GM06990 (cell line): Measurements from ENCODE around the gene DIAPH2.

Experiments
- DNase-seq: peaks from one replicate; pipeline ENCODE4 v3.0.0-alpha.2; 2011; ENCODE audit not compliant: insufficient read length; ENCODE audit errors: extremely low read depth
- H3K27me3 ChIP-seq: replicated peaks from 2 replicates; pipeline ENCODE4 v1.6.0; 2011; ENCODE audit warnings: low read length; ENCODE audit not compliant: control insufficient read depth, insufficient read depth
- H3K36me3 ChIP-seq: 2 replicates; pipeline ENCODE4 v1.5.1; 2011; ENCODE audit warnings: low read length; ENCODE audit not compliant: control insufficient read depth, insufficient read depth
- H3K4me3 ChIP-seq: replicated peaks from 2 replicates; pipeline ENCODE4 v1.5.1; 2011; ENCODE audit warnings: low read depth, mild to moderate bottlenecking, control low read depth, low read length
- CTCF ChIP-seq: IDR thresholded peaks from 2 replicates; pipeline ENCODE4 v1.5.1; 2011; ENCODE audit warnings: low read length, control low read depth, mild to moderate bottlenecking, inconsistent platforms; ENCODE audit not compliant: insufficient read depth, poor library complexity, severe bottlenecking

DIAPH2 gene

GRCh38 chrX:96909291-96909690, 224.6 kb downstream of the DIAPH2 start:
- DNase-seq, result no peak
- no peaks in the 10 kb centered on the region for H3K27me3 ChIP-seq
- no peak overlapping the region for H3K4me3 ChIP-seq
- no peaks in the 10 kb centered on the region for H3K36me3 ChIP-seq
- TF ChIP-seq CTCF, result no peak

GRCh38 chrX:96918864-96919263, 234.2 kb downstream of the DIAPH2 start:
- no peak for TF ChIP-seq CTCF
- H3K4me3 ChIP-seq, result no peak overlapping the region

GRCh38 chrX:96919672-96920071, 235.0 kb downstream of the DIAPH2 start:
- no peaks in the 10 kb centered on the region for H3K27me3 ChIP-seq
- no peak for TF ChIP-seq CTCF
- H3K36me3 ChIP-seq, result no peaks in the 10 kb centered on the region

More at GRCh38 chrX:96918864-96919263, 234.2 kb downstream of the DIAPH2 start:
- DNase-seq, result no peak
- Histone ChIP-seq H3K27me3 (no peaks in the 10 kb centered on the region), H3K36me3 (no peaks in the 10 kb centered on the region)

GRCh38 chrX:96924581-96924980, 239.9 kb downstream of the DIAPH2 start:
- no peak for DNase-seq

More at GRCh38 chrX:96919672-96920071, 235.0 kb downstream of the DIAPH2 start:
- no peak for DNase-seq
- no peak overlapping the region for H3K4me3 ChIP-seq

GRCh38 chrX:96929036-96929435, 244.4 kb downstream of the DIAPH2 start:
- no peak for DNase-seq
- H3K36me3 ChIP-seq, result no peaks in the 10 kb centered on the region
- no peak for TF ChIP-seq CTCF
- H3K27me3 ChIP-seq, result no peaks in the 10 kb centered on the region
- H3K4me3 ChIP-seq, result no peak overlapping the region

More at GRCh38 chrX:96924581-96924980, 239.9 kb downstream of the DIAPH2 start:
- H3K36me3 ChIP-seq, result no peaks in the 10 kb centered on the region
- H3K27me3 ChIP-seq, result no peaks in the 10 kb centered on the region
- no peak overlapping the region for H3K4me3 ChIP-seq
- no peak for TF ChIP-seq CTCF

GRCh38 chrX:96957718-96958117, 273.1 kb downstream of the DIAPH2 start:
- DNase-seq, result no peak
- H3K36me3 ChIP-seq, result no peaks in the 10 kb centered on the region
- H3K27me3 ChIP-seq, result no peaks in the 10 kb centered on the region
- H3K4me3 ChIP-seq, result no peak overlapping the region
- no peak for TF ChIP-seq CTCF
